ENCODE data around the gene GHR. TPM values are rescaled to one million over a fixed set of nuclear protein-coding genes. Genes with fewer than 3 reads are reported as not detected.

The GHR gene
- total and polyA plus RNA-seq, 2 of the 8 experiments (the other 6 are each of a cell fraction or from before 2014, with no cell fraction given), result 0.15 to 0.19 TPM

- Histone ChIP-seq H3K36me3 (ENCODE audit: control insufficient read depth in 2 of 4, insufficient read depth in 4 of 4, low read length in 3 of 4) (no peaks in the 10 kb centered on the region), H4K5ac (ENCODE audit: insufficient read length, low read depth, low read length) (no peak overlapping the region), H2BK20ac (ENCODE audit: low read length) (no peak overlapping the region), H4K91ac (replicated peaks; ENCODE audit: insufficient read length, low read length) (no peak overlapping the region), H3K14ac (ENCODE audit: insufficient read length) (no peak overlapping the region), H4K20me1 (replicated peaks in 1 of 2; ENCODE audit: control insufficient read depth in 1 of 2, insufficient read depth in 2 of 2, low read length in 2 of 2) (no peaks in the 10 kb centered on the region), H3K79me2 (ENCODE audit: control insufficient read depth in 1 of 2, insufficient read depth in 2 of 2, low read length in 2 of 2) (no peaks in the 10 kb centered on the region), H3K4me1 (replicated peaks in 1 of 4; ENCODE audit: control insufficient read depth in 3 of 4, insufficient read depth in 4 of 4, low read length in 3 of 4) (peaks cover 0 to 3% (median 0%) of the 10 kb centered on the region in 4 experiments; a peak in 1 of 7 replicates), H2BK15ac (ENCODE audit: low read length) (no peak overlapping the region), H3K4me3 (ENCODE audit: extremely low read depth in 1 of 4, insufficient read depth in 2 of 4, low read depth in 3 of 4, low read length in 4 of 4) (no peak overlapping the region), H3K27me3 (replicated peaks in 1 of 4; ENCODE audit: control insufficient read depth in 3 of 4, extremely low read depth in 1 of 4, insufficient read depth in 3 of 4, low read length in 3 of 4) (no peaks in the 10 kb centered on the region), H2BK12ac (ENCODE audit: low read depth, low read length) (no peak overlapping the region), H3K9ac (replicated peaks in 1 of 4; ENCODE audit: extremely low read depth in 1 of 4, low read depth in 3 of 4, low read length in 3 of 4) (no peak overlapping the region), H2BK5ac (ENCODE audit: low read depth, low read length) (no peak overlapping the region), H3K23ac (ENCODE audit: insufficient read length) (no peak overlapping the region), H2BK120ac (replicated peaks; ENCODE audit: low read depth, low read length) (no peak overlapping the region), H2AFZ (ENCODE audit: low read length) (0 out of 2 replicates have a peak overlapping the region, but pooled peaks have one; percentile 31), H3K23me2 (ENCODE audit: low read depth, low read length) (no peaks in the 10 kb centered on the region), H3K18ac (ENCODE audit: extremely low read depth, low read length) (no peak overlapping the region), H3K4me2 (ENCODE audit: insufficient read depth in 1 of 2, low read depth in 2 of 2, low read length in 2 of 2) (no peak overlapping the region), H2AK5ac (ENCODE audit: low read depth, low read length) (no peak overlapping the region), H3K4ac (replicated peaks; ENCODE audit: insufficient read length, low read depth, low read length) (no peak overlapping the region), H3K27ac (ENCODE audit: low read depth, low read length) (no peak overlapping the region), H3K56ac (replicated peaks; ENCODE audit: insufficient read length, low read depth, low read length) (no peak overlapping the region), H4K8ac (ENCODE audit: extremely low read depth, insufficient read depth, low read length) (no peak overlapping the region), H3K9me3 (ENCODE audit: insufficient read depth in 2 of 2, low read depth in 1 of 2, low read length in 1 of 2) (no peaks in the 10 kb centered on the region), H3K79me1 (ENCODE audit: low read depth, low read length) (no peaks in the 10 kb centered on the region)
- no peak for DNase-seq (ENCODE audit: low read depth in 1 of 2, low spot score in 2 of 2)
- ChIA-PET CTCF (ENCODE audit: partially characterized antibody) (interaction anchor here (1.5 to 1.8 kb wide), 5 partner anchors 12 to 302 kb away, joined by 3 to 5 read pairs (median 3); no protein-coding TSS in a partner anchor), POLR2A (ENCODE audit: partially characterized antibody) (interaction anchor here (0.6 kb wide), 1 partner anchor 32 kb away, joined by 3 read pairs; no protein-coding TSS in a partner anchor)
- WGBS, 2 experiments (ENCODE audit: extremely low coverage in 1 of 2, insufficient coverage in 1 of 2, insufficient read length in 1 of 2, insufficient replicate concordance in 2 of 2, low coverage in 1 of 2, low lambda C conversion rate in 2 of 2, missing lambda C conversion rate in 1 of 2), result 95% methylated on average over 4 of the region's 4 CpGs; no CpG with 5 or more reads in 1 of the 2 experiments
- FAIRE-seq, result no peak
- TF ChIP-seq CBX5 (IDR thresholded peaks at IDR 0.05; ENCODE audit: low read depth, low read length) (no peak), EZH2 (IDR thresholded peaks at IDR 0.05; ENCODE audit: low read depth, low read length, severe bottlenecking) (no peak), GTF2F1 (IDR thresholded peaks at IDR 0.05; ENCODE audit: borderline replicate concordance, low read depth, low read length) (no peak), USF2 (IDR thresholded peaks at IDR 0.05; ENCODE audit: low read length) (no peak), ZNF274 (IDR thresholded peaks at IDR 0.05; ENCODE audit: borderline replicate concordance, extremely low read depth, low read length) (no peak), JUN (IDR thresholded peaks at IDR 0.05; ENCODE audit: low read depth, low read length) (no peak), TAF7 (optimal IDR thresholded peaks at IDR 0.05; ENCODE audit: borderline replicate concordance, low read depth, low read length) (no peak), SIN3A (conservative IDR thresholded peaks at IDR 0.05 in 1 of 2, IDR thresholded peaks at IDR 0.05 in 1 of 2; ENCODE audit: low read depth in 1 of 2, low read length in 2 of 2) (no peak), MAFK (IDR thresholded peaks at IDR 0.05; ENCODE audit: low read depth, low read length) (no peak), EP300 (IDR thresholded peaks at IDR 0.05; ENCODE audit: borderline replicate concordance in 1 of 2, low read depth in 2 of 2, low read length in 2 of 2) (no peak), TEAD4 (IDR thresholded peaks at IDR 0.05; ENCODE audit: low read depth, low read length) (no peak)
Measured at GRCh38 chr5:42587096-42587723, 164.0 kb downstream of the GHR start.

Measured in H1 (cell line).